ENCODE data around the gene EXOSC5.
"Not testable (repeated sequence)": the region's sequence is repeated elsewhere in the genome, so short reads cannot be mapped to it uniquely, and the experiment has no call there.

Gene EXOSC5

GRCh38 chr19:41426116-41426841, 29.1 kb upstream of the EXOSC5 start:
- no peak for DNase-seq

- no peak for DNase-seq
Measured at GRCh38 chr19:41425174-41426115, 28.3 kb upstream of the EXOSC5 start.

GRCh38 chr19:41424335-41425173, 27.4 kb upstream of the EXOSC5 start:
- no peak for DNase-seq

- no peak for DNase-seq
Measured at GRCh38 chr19:41422955-41423354, 25.8 kb upstream of the EXOSC5 start.

- DNase-seq, result no peak
Measured at GRCh38 chr19:41422456-41422855, 25.3 kb upstream of the EXOSC5 start.

GRCh38 chr19:41421973-41422372, 24.8 kb upstream of the EXOSC5 start:
- no peak for DNase-seq

- no peak for DNase-seq
Measured at GRCh38 chr19:41421314-41421713, 24.2 kb upstream of the EXOSC5 start.

GRCh38 chr19:41420101-41420880, 23.1 kb upstream of the EXOSC5 start:
- no peak for DNase-seq

- DNase-seq, result no peak
Measured at GRCh38 chr19:41416194-41416674, 19.1 kb upstream of the EXOSC5 start.

- DNase-seq, result no peak
Measured at GRCh38 chr19:41415154-41415571, 18.0 kb upstream of the EXOSC5 start.

- DNase-seq, result no peak
Measured at GRCh38 chr19:41414461-41414860, 17.3 kb upstream of the EXOSC5 start.

- DNase-seq, result no peak
Measured at GRCh38 chr19:41413947-41414346, 16.8 kb upstream of the EXOSC5 start.

- DNase-seq, result no peak
Measured at GRCh38 chr19:41412953-41413352, 15.8 kb upstream of the EXOSC5 start.

- DNase-seq, result no peak
Measured at GRCh38 chr19:41411968-41412265, 14.8 kb upstream of the EXOSC5 start.

GRCh38 chr19:41411100-41411967, 14.2 kb upstream of the EXOSC5 start:
- no peak for DNase-seq

GRCh38 chr19:41410336-41411054, 13.3 kb upstream of the EXOSC5 start:
- no peak for DNase-seq

GRCh38 chr19:41409288-41409687, 12.1 kb upstream of the EXOSC5 start:
- no peak for DNase-seq

GRCh38 chr19:41408846-41409245, 11.7 kb upstream of the EXOSC5 start:
- DNase-seq, result not testable (repeated sequence)

GRCh38 chr19:41408256-41408655, 11.1 kb upstream of the EXOSC5 start:
- DNase-seq, result no peak

GRCh38 chr19:41407271-41407670, 10.1 kb upstream of the EXOSC5 start:
- DNase-seq, result no peak

GRCh38 chr19:41405776-41406175, 8.6 kb upstream of the EXOSC5 start:
- DNase-seq, result no peak

All from stimulated activated CD4-positive, alpha-beta T cell treated with anti-CD3 and anti-CD28 coated beads, Interleukin-4, amount 100 ng/mL, for 24 hours (primary cell).